ENCODE results near the gene ITGA5. TPM values are rescaled to one million over a fixed set of nuclear protein-coding genes. Genes with fewer than 3 reads are reported as not detected.

The ITGA5 gene
- total and polyA plus RNA-seq, 2 experiments from 2014 or later = 52.6 to 55.8 TPM

- H3K36me3 ChIP-seq = no peaks in the 10 kb centered on the region
- no peak overlapping the region for H3K4me3 ChIP-seq
- H3K9me3 ChIP-seq (ENCODE audit: low read depth) = no peaks in the 10 kb centered on the region
- no peak for DNase-seq (ENCODE audit: low read depth in 1 of 2, low spot score in 1 of 2)
- H3K4me1 ChIP-seq (ENCODE audit: low read depth) = peaks cover 49% of the 10 kb centered on the region
- TF ChIP-seq, protein P1, sequence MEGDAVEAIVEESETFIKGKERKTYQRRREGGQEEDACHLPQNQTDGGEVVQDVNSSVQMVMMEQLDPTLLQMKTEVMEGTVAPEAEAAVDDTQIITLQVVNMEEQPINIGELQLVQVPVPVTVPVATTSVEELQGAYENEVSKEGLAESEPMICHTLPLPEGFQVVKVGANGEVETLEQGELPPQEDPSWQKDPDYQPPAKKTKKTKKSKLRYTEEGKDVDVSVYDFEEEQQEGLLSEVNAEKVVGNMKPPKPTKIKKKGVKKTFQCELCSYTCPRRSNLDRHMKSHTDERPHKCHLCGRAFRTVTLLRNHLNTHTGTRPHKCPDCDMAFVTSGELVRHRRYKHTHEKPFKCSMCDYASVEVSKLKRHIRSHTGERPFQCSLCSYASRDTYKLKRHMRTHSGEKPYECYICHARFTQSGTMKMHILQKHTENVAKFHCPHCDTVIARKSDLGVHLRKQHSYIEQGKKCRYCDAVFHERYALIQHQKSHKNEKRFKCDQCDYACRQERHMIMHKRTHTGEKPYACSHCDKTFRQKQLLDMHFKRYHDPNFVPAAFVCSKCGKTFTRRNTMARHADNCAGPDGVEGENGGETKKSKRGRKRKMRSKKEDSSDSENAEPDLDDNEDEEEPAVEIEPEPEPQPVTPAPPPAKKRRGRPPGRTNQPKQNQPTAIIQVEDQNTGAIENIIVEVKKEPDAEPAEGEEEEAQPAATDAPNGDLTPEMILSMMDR (IDR thresholded peaks at IDR 0.05; ENCODE audit: low read depth, low read length) = no peak
- H3K27me3 ChIP-seq = no peaks in the 10 kb centered on the region
- no peak overlapping the region for H3K27ac ChIP-seq
Observed at GRCh38 chr12:54426690-54427089, 7.6 kb upstream of the ITGA5 start.

- Histone ChIP-seq H3K36me3 (no peaks in the 10 kb centered on the region), H3K27me3 (no peaks in the 10 kb centered on the region), H3K27ac (no peak overlapping the region), H3K4me3 (no peak overlapping the region), H3K9me3 (ENCODE audit: low read depth) (no peaks in the 10 kb centered on the region), H3K4me1 (ENCODE audit: low read depth) (peaks cover 43% of the 10 kb centered on the region)
- no peak for DNase-seq (ENCODE audit: low read depth in 1 of 2, low spot score in 1 of 2)
- TF ChIP-seq, protein P1 (IDR thresholded peaks at IDR 0.05; ENCODE audit: low read depth, low read length) = no peak
Observed at GRCh38 chr12:54425702-54426101, 6.6 kb upstream of the ITGA5 start.

GRCh38 chr12:54424224-54424623 lies 5.2 kb upstream of the ITGA5 start:
- Histone ChIP-seq H3K4me3 (no peak overlapping the region), H3K36me3 (no peaks in the 10 kb centered on the region), H3K9me3 (ENCODE audit: low read depth) (no peaks in the 10 kb centered on the region), H3K4me1 (ENCODE audit: low read depth) (peaks cover 40% of the 10 kb centered on the region), H3K27me3 (no peaks in the 10 kb centered on the region), H3K27ac (no peak overlapping the region)
- TF ChIP-seq, protein P1 (IDR thresholded peaks at IDR 0.05; ENCODE audit: low read depth, low read length) = no peak
- DNase-seq (ENCODE audit: low read depth in 1 of 2, low spot score in 1 of 2) = no peak

DNA sequence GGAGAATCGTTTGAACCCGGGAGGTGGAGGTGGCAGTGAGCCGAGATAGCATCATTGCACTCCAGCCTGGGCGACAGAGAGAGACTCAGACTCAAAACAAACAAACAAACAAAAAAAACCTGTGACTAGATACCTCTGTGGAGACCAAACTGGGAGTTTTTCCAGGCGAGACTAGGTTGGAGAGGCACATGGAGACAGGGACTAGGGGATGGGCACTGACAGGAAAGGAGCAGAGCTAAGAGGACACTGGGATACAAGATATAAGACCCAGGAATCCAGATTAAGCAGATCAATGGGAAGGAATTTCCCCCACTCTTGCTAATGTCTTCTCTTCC lies 4.7 kb upstream of the ITGA5 start:
- Histone ChIP-seq H3K4me3 (no peak overlapping the region), H3K9me3 (ENCODE audit: low read depth) (no peaks in the 10 kb centered on the region), H3K4me1 (ENCODE audit: low read depth) (peaks cover 36% of the 10 kb centered on the region), H3K27ac (no peak overlapping the region), H3K36me3 (no peaks in the 10 kb centered on the region), H3K27me3 (no peaks in the 10 kb centered on the region)
- TF ChIP-seq, protein P1 (IDR thresholded peaks at IDR 0.05; ENCODE audit: low read depth, low read length) = no peak
- DNase-seq (ENCODE audit: low read depth in 1 of 2, low spot score in 1 of 2) = no peak

- Histone ChIP-seq H3K4me1 (ENCODE audit: low read depth) (peaks cover 27% of the 10 kb centered on the region), H3K36me3 (no peaks in the 10 kb centered on the region), H3K4me3 (no peak overlapping the region), H3K27ac (no peak overlapping the region), H3K27me3 (no peaks in the 10 kb centered on the region), H3K9me3 (ENCODE audit: low read depth) (no peaks in the 10 kb centered on the region)
- TF ChIP-seq, protein P1 (IDR thresholded peaks at IDR 0.05; ENCODE audit: low read depth, low read length) = no peak
- no peak for DNase-seq (ENCODE audit: low read depth in 1 of 2, low spot score in 1 of 2)
Observed at GRCh38 chr12:54421879-54422250, 2.8 kb upstream of the ITGA5 start.

Measured in cardiac muscle cell (in vitro differentiated cells and primary cell).